Gastrocnemius medialis (tissue), 4 donors: ENCODE measurements around the gene BOLA3. TPM values are rescaled to one million over a fixed set of nuclear protein-coding genes. Genes with fewer than 3 reads are reported as not detected.
A peak's percentile ranks its signal among the peaks of the same experiment; 100 is the strongest.

ENCODE experiments used
- ATAC-seq, 2 donors: fragments of 150-250 bp; one replicate each; pipeline ENCODE4 v1.9.1; 2016
- DNase-seq, 2 donors: peaks; one replicate each; pipeline ENCODE4 v3.0.0-alpha.2; 2019
- H3K27ac ChIP-seq, 4 donors: fragments of 200-600 bp; sonication (generic); 1 replicate in 1 of 4; 2 replicates in 3 of 4; pipeline ENCODE4 v1.5.1; 2016 to 2018; ENCODE audit warnings: mild to moderate bottlenecking in 2 of 4, moderate library complexity in 1 of 4
- H3K27me3 ChIP-seq, 3 donors: fragments of 200-600 bp; sonication (generic) in 2 of 3; 1 replicate in 1 of 3; 2 replicates in 2 of 3; pipeline versions ENCODE4 v1.5.1 to v1.6.0; 2016 to 2019; ENCODE audit warnings: mild to moderate bottlenecking in 1 of 3, moderate library complexity in 1 of 3
- H3K36me3 ChIP-seq, 2 donors: fragments of 200-600 bp; sonication (generic) in 1 of 2; one replicate each; pipeline ENCODE4 v1.5.1; 2017 to 2018
- H3K4me1 ChIP-seq, 2 donors: fragments of 200-600 bp; sonication (generic) in 1 of 2; one replicate each; pipeline ENCODE4 v1.5.1; 2016 to 2017; ENCODE audit warnings: mild to moderate bottlenecking in 2 of 2
- H3K4me3 ChIP-seq, 4 donors: fragments of 200-600 bp; sonication (generic) in 3 of 4; 1 replicate in 1 of 4; 2 replicates in 3 of 4; pipeline ENCODE4 v1.5.1; 2016 to 2019; ENCODE audit warnings: mild to moderate bottlenecking in 2 of 4
- H3K9me3 ChIP-seq, 3 donors: fragments of 200-600 bp; sonication (generic) in 2 of 3; 1 replicate in 1 of 3; 2 replicates in 2 of 3; pipeline ENCODE4 v1.5.1; 2016 to 2019
- CTCF ChIP-seq, 5 experiments: fragments of 450-650 bp in 3 of 5; fragments of 200-600 bp in 2 of 5; sonication (generic) in 2 of 5; IDR thresholded peaks in 4 of 5; conservative IDR thresholded peaks in 1 of 5; 1 replicate in 4 of 5; 2 replicates in 1 of 5; pipeline ENCODE4 v1.5.1; 2016 to 2019; ENCODE audit warnings: antibody characterized with exemption in 5 of 5, mild to moderate bottlenecking in 3 of 5, moderate library complexity in 3 of 5
- POLR2A ChIP-seq, 2 donors: fragments of 450-650 bp; IDR thresholded peaks; one replicate each; pipeline ENCODE4 v1.6.1; 2017; ENCODE audit warnings: antibody characterized with exemption in 2 of 2, mild to moderate bottlenecking in 2 of 2, moderate library complexity in 2 of 2
- in situ Hi-C, 4 donors: fragments of 200-750 bp; cut with MboI; loops; one replicate each; pipeline versions ENCODE4 v1.15.0 to v1.8.0; 2017; ENCODE audit warnings: low sequenced_read_pairs in 4 of 4
- intact Hi-C: fragments of 100-400 bp; cut with DNase I; formaldehyde crosslinking; loops from one replicate; pipeline ENCODE4 v1.15.1; 2023; ENCODE audit warnings: low total_unique reads
- total RNA-seq, 4 donors: library from RNA; depleted of rRNA; stranded (reverse); fragments of >200 nt; gene quantifications; one replicate each; pipeline versions ENCODE4 v1.1.0 to v1.2.3, GENCODE V29; 2016

The BOLA3 gene
- total RNA-seq, 4 donors from 2014 or later = 32.2 to 114 (median 69.5) TPM

- DNase-seq (no peak), ATAC-seq (no peak)
- TF ChIP-seq POLR2A (IDR thresholded peaks at IDR 0.05) (no peak), CTCF (IDR thresholded peaks at IDR 0.05 in 4 of 5, conservative IDR thresholded peaks at IDR 0.05 in 1 of 5) (no peak)
- Histone ChIP-seq H3K4me1 (peaks cover 7 to 9% of the 10 kb centered on the region in 2 donors), H3K9me3 (no peaks in the 10 kb centered on the region), H3K4me3 (peak overlapping the region; percentile 68 to 84 (median 78)), H3K27ac (peak overlapping the region in 3 of 4 donors; percentile 49 to 78 (median 69)), H3K27me3 (no peaks in the 10 kb centered on the region), H3K36me3 (peaks cover 0 to 18% of the 10 kb centered on the region in 2 donors)
- in situ Hi-C loops = no loop called here
- intact Hi-C loops = loop anchor here (10.0 kb wide), 2 partner anchors 144 to 324 kb away; partner anchors contain the start of gene STAMBP
These were observed 940 bp upstream of the BOLA3 start for GRCh38 chr2:74148457-74149246.

GRCh38 chr2:74146929-74147726 is 584 bp downstream of the BOLA3 start:
- Histone ChIP-seq H3K9me3 (no peaks in the 10 kb centered on the region), H3K4me3 (peak overlapping the region; percentile 68 to 84 (median 78)), H3K36me3 (peaks cover 0 to 7% of the 10 kb centered on the region in 2 donors), H3K27ac (peak overlapping the region; percentile 51 to 78 (median 62)), H3K4me1 (peaks cover 7 to 9% of the 10 kb centered on the region in 2 donors), H3K27me3 (no peaks in the 10 kb centered on the region)
- in situ Hi-C loops (no loop called here), intact Hi-C loops (loop anchor here (10.0 kb wide), 2 partner anchors 142 to 322 kb away; partner anchors contain the start of gene STAMBP)
- ATAC-seq (peak; percentile 47 to 58), DNase-seq (peak in 1 of 2 donors; percentile 28)
- TF ChIP-seq CTCF (IDR thresholded peaks at IDR 0.05 in 4 of 5, conservative IDR thresholded peaks at IDR 0.05 in 1 of 5) (no peak), POLR2A (IDR thresholded peaks at IDR 0.05) (no peak)

- H3K4me1 ChIP-seq = peaks cover 7 to 9% of the 10 kb centered on the region in 2 donors
- intact Hi-C loops = loop anchor here (10.0 kb wide), 2 partner anchors 138 to 318 kb away; partner anchors contain the start of gene STAMBP
- no peaks in the 10 kb centered on the region for H3K9me3 ChIP-seq
- H3K27me3 ChIP-seq = no peaks in the 10 kb centered on the region
- ATAC-seq = no peak
- in situ Hi-C loops = no loop called here
- H3K27ac ChIP-seq = no peak overlapping the region
- no peak overlapping the region for H3K4me3 ChIP-seq
- no peak for TF ChIP-seq POLR2A (IDR thresholded peaks at IDR 0.05)
- TF ChIP-seq CTCF (IDR thresholded peaks at IDR 0.05 in 4 of 5, conservative IDR thresholded peaks at IDR 0.05 in 1 of 5) = no peak
- peaks cover 0 to 7% of the 10 kb centered on the region in 2 donors for H3K36me3 ChIP-seq
- DNase-seq = no peak
These were observed 5.4 kb downstream of the BOLA3 start for GRCh38 chr2:74142340-74142739.

GRCh38 chr2:74138600-74139323 is 8.9 kb downstream of the BOLA3 start:
- Histone ChIP-seq H3K36me3 (peaks cover 0 to 14% of the 10 kb centered on the region in 2 donors), H3K9me3 (no peaks in the 10 kb centered on the region), H3K27ac (no peak overlapping the region), H3K4me1 (no peaks in the 10 kb centered on the region), H3K27me3 (no peaks in the 10 kb centered on the region), H3K4me3 (no peak overlapping the region)
- in situ Hi-C loops = no loop called here
- no peak for TF ChIP-seq POLR2A (IDR thresholded peaks at IDR 0.05)
- no peak for TF ChIP-seq CTCF (IDR thresholded peaks at IDR 0.05 in 4 of 5, conservative IDR thresholded peaks at IDR 0.05 in 1 of 5)
- intact Hi-C loops = no loop called here
- no peak for ATAC-seq
- no peak for DNase-seq
